Fibroblast of skin of abdomen (primary cell): ENCODE data around the gene CFAP99.

Experiments used
- DNase-seq: peaks from one replicate; pipeline ENCODE4 v3.0.0-alpha.2; 2013

Gene CFAP99

GRCh38 chr4:2390784-2391421 is 27.9 kb upstream of the CFAP99 start:
- DNase-seq = no peak

DNA sequence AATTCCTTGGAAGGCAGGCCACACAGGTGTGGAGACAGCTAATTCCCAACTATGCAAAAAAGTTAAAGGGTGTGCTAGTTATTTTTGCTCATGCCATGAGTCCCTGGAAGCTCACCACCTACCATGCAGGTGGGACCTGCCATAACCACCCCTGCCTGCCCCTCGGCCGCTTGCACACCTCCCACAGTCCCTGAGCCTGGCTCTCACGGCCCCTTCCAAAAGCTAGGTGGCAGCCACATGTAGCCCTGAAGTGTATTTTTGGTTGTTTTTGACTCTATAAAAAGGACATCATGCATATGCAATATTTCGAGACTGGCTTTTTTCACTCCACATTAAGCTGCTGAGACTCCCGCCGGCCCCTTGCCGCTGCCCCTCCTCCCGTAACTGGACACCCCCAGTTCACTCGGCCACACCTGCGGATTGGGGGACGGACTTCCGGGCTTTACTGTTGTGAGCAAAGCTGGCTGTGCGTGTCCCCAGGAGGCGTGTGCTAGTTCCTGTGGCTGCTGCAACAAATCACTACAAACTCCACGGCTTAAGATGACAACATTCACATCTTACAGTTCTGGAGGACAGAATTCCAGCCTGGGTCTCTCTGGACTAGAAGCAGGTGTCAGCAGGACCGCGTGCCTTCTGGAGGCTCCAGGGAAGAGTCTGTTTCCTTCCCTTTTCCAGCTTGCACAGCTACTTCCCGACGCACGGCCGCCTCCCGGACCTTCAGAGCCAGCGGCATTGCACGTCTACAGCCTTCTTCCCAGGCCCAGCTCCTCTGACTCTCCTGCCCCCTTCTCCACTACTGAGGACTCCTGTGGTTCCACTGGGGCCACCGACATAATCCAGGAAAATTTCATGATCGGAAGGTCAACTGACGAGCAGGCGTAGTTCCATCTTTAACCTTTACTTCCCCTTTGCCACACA is 25.1 kb upstream of the CFAP99 start:
- DNase-seq = no peak

GRCh38 chr4:2394528-2394927 is 24.2 kb upstream of the CFAP99 start:
- no peak for DNase-seq

GRCh38 chr4:2395038-2395437 is 23.7 kb upstream of the CFAP99 start:
- DNase-seq = peak; percentile 14

DNA sequence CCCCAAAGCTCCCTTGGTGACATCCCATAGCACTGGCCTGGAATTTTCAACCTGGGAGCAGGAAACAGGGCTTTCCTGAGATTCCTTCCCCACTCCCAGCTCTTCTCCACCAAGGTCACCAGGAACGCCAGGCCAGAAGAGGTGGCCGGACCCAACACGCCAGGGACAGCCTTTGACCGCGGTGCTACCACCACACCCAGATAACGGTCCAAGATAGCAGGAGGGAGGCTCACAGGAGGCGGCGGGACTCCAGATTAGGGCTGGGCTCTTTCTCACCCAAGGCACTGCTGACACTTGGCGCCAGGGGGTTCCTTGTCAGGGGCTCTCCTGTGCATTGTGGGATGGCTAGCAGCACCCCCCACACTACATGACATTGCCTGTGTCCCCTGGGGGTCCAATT is 23.2 kb upstream of the CFAP99 start:
- DNase-seq = no peak

DNA sequence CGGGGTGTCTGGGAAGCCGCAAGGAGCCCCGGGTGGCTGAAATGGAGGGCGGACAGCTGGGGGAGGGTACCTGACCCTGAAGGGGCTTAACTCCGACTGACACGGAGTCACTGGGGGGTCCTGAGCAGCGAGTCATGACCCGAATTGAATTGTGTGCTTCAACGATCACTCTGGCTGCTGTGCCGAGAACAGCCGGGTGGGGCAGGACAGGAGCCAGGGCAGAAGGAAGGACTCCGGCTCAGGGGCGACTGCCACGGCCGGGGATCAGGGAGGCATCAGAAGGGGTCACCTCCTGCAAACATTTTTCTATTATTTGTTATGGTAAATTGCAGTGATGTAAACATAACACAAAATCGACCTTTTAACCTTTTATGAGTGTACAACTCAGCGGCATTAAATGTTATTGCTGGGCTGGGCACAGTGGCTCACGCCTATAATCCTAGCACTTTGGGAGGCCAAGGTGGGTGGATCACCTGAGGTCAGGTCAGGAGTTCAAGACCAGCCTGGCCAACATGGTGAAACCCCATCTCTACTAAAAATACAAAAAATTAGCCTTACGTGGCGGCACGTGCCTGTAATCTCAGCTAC is 21.9 kb upstream of the CFAP99 start:
- DNase-seq = no peak

- DNase-seq = no peak
Measured at GRCh38 chr4:2397596-2398379, 21.0 kb upstream of the CFAP99 start.

DNA sequence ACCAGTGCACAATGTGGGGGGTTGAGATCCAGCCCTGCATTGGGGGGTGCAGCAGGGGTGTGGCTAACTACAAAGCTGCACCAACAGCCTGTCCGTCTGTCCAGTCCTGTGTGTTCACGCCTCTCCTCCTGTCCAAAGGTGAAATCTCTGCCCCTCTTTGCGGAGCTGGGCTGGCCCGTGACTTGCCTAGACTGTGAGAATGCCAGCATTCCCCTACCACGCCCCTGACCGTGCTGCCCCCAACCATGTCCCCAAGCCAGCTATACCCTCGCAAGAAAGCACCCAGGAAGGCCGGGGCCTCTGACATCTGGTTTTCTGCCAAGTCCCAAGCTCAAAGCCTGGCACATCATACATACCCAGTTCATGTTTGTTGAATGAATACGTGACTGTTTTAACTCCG is 19.5 kb upstream of the CFAP99 start:
- no peak for DNase-seq

GRCh38 chr4:2399631-2400190 is 19.0 kb upstream of the CFAP99 start:
- no peak for DNase-seq

DNA sequence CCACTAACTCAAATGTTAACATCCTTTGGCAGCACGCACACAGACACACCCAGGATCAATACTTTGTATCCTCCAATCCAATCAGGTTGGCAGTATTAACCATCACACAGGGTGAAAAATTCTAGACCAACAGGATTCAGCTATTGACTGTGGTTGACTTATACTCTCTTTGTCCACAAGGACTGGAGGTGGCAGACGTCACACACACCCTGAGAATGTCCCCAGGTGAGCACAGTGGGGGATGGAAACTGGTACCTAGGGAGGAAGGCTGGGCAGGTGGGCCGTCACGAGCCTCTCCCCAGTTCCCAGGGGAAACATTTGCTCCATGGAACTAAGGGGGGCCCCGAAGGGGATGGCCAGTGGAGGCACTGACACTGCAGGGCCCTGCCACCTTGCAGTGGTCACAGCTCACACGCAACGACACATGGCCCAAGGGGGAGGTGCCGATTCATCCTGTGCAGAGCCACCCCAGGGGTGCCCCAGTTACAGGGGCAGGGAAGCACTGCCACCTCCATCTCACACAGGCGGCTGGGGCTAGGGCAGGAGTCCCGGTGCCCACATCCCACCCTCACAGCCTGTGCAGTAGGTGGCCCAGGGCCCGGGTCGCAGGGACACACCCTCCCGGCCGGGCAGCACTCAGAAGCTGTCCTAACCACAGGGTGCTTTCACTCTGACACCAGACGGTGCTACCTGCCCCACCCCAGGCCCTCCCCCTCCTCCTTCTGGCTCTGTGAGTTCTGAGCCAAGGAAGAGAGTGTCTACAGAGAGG is 17.7 kb upstream of the CFAP99 start:
- no peak for DNase-seq

- DNase-seq = no peak
Measured at GRCh38 chr4:2401610-2401983, 17.2 kb upstream of the CFAP99 start.

- DNase-seq = no peak
Measured at GRCh38 chr4:2402048-2402842, 16.5 kb upstream of the CFAP99 start.

DNA sequence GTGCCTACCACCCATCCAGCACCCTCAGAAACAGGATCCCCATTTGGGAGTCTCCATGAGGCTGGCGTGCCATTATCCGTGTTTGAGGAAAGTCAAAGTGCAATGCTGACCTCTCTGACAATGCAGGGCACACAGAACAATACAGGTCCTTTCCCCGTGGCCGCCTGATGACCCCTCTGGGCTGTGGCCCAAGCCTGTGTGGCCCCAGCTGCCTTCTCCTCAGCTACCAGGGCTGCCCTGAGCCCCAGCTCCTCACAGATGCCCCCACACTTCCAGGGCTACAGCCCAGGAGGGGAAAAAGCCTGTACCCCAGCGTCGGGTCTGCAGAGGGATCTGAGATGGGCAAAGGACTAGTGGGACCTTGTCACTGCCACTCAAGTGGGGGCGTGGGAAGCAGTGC is 15.8 kb upstream of the CFAP99 start:
- DNase-seq = no peak

GRCh38 chr4:2406406-2406805 is 12.3 kb upstream of the CFAP99 start:
- DNase-seq = no peak

DNA sequence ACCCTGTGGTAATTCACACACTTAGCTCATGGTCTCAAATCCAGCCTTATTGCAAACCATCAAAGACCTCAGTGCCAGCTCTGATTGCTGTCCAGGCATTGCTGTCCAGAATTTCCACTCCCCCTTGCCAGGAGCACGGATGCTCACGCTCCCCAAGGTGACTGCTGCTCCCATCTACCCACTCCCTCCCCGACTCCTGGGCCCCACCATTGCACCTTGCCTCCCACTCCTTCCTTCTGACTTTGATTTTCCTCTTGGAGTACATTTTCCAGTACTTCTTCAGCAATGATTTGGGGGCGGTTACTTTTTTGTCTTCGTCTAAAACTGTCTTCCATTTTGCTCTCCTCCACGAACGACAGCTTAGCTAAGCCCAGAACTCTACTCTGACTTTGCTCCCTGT is 11.8 kb upstream of the CFAP99 start:
- DNase-seq = no peak

DNA sequence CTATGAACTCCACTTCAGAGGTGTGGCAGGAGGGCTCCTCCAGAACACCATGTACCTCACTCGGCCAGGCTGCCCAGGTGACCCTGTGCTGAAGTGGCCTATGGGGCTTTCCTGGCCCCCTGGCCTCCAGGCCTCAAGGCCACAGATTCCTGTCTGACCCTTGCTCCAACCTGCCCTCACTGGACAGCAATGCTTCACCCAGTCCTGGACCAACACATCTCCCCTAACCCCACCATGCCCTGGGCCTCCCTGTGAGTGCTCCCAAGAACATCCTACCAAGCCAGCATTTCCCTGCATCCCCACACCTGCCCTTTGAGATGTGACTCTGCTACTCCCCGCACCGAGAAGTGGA is 10.8 kb upstream of the CFAP99 start:
- DNase-seq = no peak

DNA sequence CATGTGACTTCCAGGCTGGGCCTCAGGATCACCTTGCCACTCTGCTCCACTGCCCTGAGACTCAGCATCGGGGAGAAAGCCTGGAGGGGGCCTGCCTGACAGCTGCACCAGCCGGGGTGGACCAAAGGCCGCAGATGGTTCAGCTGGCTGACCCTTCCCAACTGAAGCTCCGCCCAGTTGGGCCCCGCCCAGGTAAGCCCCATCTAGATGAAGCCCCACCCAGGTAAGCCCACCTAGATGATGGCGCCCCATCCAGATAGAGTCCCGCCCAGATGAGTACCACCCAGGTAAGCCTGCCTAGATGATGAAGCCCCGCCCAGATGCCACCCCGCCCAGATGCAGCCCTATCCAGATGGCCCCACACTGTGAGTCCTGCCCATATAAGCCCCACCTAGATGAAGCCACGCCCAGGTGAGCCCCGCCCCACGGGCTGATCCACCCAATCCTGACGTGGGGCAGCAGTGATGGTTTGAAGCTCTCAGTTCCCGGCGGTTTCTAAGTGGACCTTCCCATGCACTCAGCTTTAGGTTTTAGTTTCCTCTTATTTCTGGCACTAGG is 10.3 kb upstream of the CFAP99 start:
- DNase-seq = no peak

DNA sequence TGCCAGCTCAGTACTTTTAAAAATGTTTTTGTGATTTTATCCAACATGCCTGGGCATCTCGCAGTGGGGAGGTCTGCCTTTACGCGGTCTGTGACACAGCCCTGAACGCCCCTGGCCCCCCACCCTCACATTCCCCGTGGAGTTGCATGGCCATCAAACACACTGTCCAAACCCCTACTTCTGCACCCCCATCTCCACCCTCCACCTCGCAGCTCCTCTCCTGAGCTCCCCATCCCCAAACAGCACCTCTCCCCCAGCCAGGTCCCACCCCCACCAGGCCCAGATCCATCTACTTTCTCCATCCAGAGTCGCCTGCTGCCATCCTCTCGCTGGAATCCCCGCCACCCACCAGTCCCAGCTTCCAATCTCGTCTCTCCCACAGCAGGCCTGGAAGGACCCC is 9.8 kb upstream of the CFAP99 start:
- no peak for DNase-seq

DNA sequence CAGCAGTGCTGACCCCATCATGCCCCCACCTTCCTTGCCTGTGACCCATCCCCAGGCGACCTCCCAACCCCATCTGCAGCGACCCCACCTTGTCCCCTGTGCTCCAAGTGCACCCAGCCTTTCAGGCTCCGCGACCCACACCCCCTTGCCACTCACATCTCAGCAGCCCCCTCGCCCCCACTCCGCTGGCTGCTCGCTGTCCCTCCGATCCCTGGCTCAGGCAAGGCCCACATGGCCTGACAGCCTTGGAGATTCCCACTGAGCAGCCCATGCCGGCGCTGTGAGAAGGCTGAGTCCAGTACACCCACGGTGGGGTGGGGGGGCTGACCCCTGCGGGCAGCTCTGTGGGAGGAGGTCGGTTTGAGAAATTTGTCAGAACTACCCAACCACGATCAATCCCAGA is 9.4 kb upstream of the CFAP99 start:
- DNase-seq = no peak

- no peak for DNase-seq
Measured at GRCh38 chr4:2411786-2412510, 6.8 kb upstream of the CFAP99 start.
